MM.1S (cell line): ENCODE measurements around the gene BBX.

ENCODE experiments used
- DNase-seq: peaks from one replicate; pipeline ENCODE4 v3.0.0-alpha.2; 2015
- H2AFZ ChIP-seq: fragments of 300-600 bp; sonication (generic); 2 replicates; pipeline ENCODE4 v1.6.0; 2016; ENCODE audit warnings: antibody characterized with exemption, low read length
- H3F3A ChIP-seq: fragments of 300-600 bp; sonication (generic); 2 replicates; pipeline ENCODE4 v1.6.1; 2016; ENCODE audit warnings: mild to moderate bottlenecking, antibody characterized with exemption, low read length, moderate library complexity, mixed read lengths; ENCODE audit not compliant: insufficient read depth
- H3K27ac ChIP-seq: fragments of 300-600 bp; sonication (generic); 2 replicates; pipeline ENCODE4 v1.5.1; 2016; ENCODE audit warnings: mild to moderate bottlenecking, low read length
- H3K27me3 ChIP-seq: fragments of 300-600 bp; sonication (generic); replicated peaks from 2 replicates; pipeline ENCODE4 v1.6.0; 2016; ENCODE audit warnings: low read length; ENCODE audit not compliant: insufficient read depth
- H3K36me3 ChIP-seq: fragments of 300-600 bp; sonication (generic); replicated peaks from 2 replicates; pipeline ENCODE4 v1.6.1; 2016; ENCODE audit warnings: mild to moderate bottlenecking, low read length, mixed read lengths; ENCODE audit not compliant: insufficient read depth
- H3K4me1 ChIP-seq: fragments of 300-600 bp; sonication (generic); 2 replicates; pipeline ENCODE4 v1.6.1; 2016; ENCODE audit warnings: low read length, mixed read lengths
- H3K4me2 ChIP-seq: fragments of 300-600 bp; sonication (generic); 2 replicates; pipeline ENCODE4 v1.6.0; 2016; ENCODE audit warnings: low read depth, low read length
- H3K4me3 ChIP-seq: fragments of 300-600 bp; sonication (generic); 2 replicates; pipeline ENCODE4 v1.5.1; 2016; ENCODE audit warnings: low read length, mixed read lengths
- H3K79me2 ChIP-seq: fragments of 300-600 bp; sonication (generic); 2 replicates; pipeline ENCODE4 v1.6.1; 2016; ENCODE audit warnings: mixed run types, low read length, mixed read lengths
- H3K9ac ChIP-seq: fragments of 300-600 bp; sonication (generic); 2 replicates; pipeline ENCODE4 v1.6.1; 2016; ENCODE audit warnings: low read length, mixed read lengths
- H3K9me2 ChIP-seq: fragments of 300-600 bp; sonication (generic); replicated peaks from 2 replicates; pipeline ENCODE4 v1.6.1; 2016; ENCODE audit warnings: mild to moderate bottlenecking, low read length, mixed read lengths; ENCODE audit not compliant: insufficient read depth
- H3K9me3 ChIP-seq: fragments of 300-600 bp; sonication (generic); replicated peaks from 2 replicates; pipeline ENCODE4 v1.6.1; 2016; ENCODE audit warnings: mild to moderate bottlenecking, low read length, mixed read lengths; ENCODE audit not compliant: insufficient read depth
- H4K20me1 ChIP-seq: fragments of 300-600 bp; sonication (generic); 2 replicates; pipeline ENCODE4 v1.6.1; 2016; ENCODE audit warnings: mild to moderate bottlenecking, low read length, moderate library complexity, mixed read lengths; ENCODE audit not compliant: insufficient read depth
- EZH2 ChIP-seq: fragments of 300-600 bp; sonication (generic); optimal IDR thresholded peaks from 2 replicates; pipeline ENCODE3; 2017; ENCODE audit warnings: low read depth, mild to moderate bottlenecking, antibody characterized with exemption, low read length, mixed read lengths
- EZH2phosphoT487 ChIP-seq: fragments of 300-600 bp; sonication (generic); IDR thresholded peaks from 2 replicates; pipeline ENCODE4 v1.6.1; 2018; ENCODE audit warnings: antibody characterized with exemption, low read length
- TF ChIP-seq, protein P1 (sequence below): fragments of 300-600 bp; sonication (generic); IDR thresholded peaks from 2 replicates; pipeline ENCODE4 v1.5.1; 2016; ENCODE audit warnings: antibody characterized with exemption, low read length, mixed read lengths

The BBX gene

GRCh38 chr3:107753976-107754375, 231.2 kb downstream of the BBX start:
- Histone ChIP-seq H2AFZ (no peak overlapping the region), H3K27ac (no peak overlapping the region), H4K20me1 (no peaks in the 10 kb centered on the region), H3K4me1 (no peaks in the 10 kb centered on the region), H3K4me2 (no peak overlapping the region), H3K27me3 (no peaks in the 10 kb centered on the region), H3K9me2 (no peaks in the 10 kb centered on the region), H3K9me3 (no peaks in the 10 kb centered on the region), H3F3A (no peaks in the 10 kb centered on the region), H3K4me3 (no peak overlapping the region), H3K9ac (no peak overlapping the region), H3K79me2 (no peaks in the 10 kb centered on the region), H3K36me3 (no peaks in the 10 kb centered on the region)
- no peak for DNase-seq
- TF ChIP-seq, protein P1, sequence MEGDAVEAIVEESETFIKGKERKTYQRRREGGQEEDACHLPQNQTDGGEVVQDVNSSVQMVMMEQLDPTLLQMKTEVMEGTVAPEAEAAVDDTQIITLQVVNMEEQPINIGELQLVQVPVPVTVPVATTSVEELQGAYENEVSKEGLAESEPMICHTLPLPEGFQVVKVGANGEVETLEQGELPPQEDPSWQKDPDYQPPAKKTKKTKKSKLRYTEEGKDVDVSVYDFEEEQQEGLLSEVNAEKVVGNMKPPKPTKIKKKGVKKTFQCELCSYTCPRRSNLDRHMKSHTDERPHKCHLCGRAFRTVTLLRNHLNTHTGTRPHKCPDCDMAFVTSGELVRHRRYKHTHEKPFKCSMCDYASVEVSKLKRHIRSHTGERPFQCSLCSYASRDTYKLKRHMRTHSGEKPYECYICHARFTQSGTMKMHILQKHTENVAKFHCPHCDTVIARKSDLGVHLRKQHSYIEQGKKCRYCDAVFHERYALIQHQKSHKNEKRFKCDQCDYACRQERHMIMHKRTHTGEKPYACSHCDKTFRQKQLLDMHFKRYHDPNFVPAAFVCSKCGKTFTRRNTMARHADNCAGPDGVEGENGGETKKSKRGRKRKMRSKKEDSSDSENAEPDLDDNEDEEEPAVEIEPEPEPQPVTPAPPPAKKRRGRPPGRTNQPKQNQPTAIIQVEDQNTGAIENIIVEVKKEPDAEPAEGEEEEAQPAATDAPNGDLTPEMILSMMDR: no peak
- TF ChIP-seq EZH2: no peak

- Histone ChIP-seq H3K79me2 (no peaks in the 10 kb centered on the region), H3K4me2 (no peak overlapping the region), H3F3A (no peaks in the 10 kb centered on the region), H3K9me2 (no peaks in the 10 kb centered on the region), H3K27ac (no peak overlapping the region), H3K4me3 (no peak overlapping the region), H3K36me3 (no peaks in the 10 kb centered on the region), H3K9ac (no peak overlapping the region), H3K4me1 (no peaks in the 10 kb centered on the region), H3K27me3 (no peaks in the 10 kb centered on the region), H4K20me1 (no peaks in the 10 kb centered on the region), H3K9me3 (no peaks in the 10 kb centered on the region), H2AFZ (no peak overlapping the region)
- TF ChIP-seq EZH2phosphoT487 (no peak), EZH2 (no peak)
- TF ChIP-seq, protein P1: no peak
- no peak for DNase-seq
Measured at GRCh38 chr3:107756649-107757048, 233.9 kb downstream of the BBX start.

DNA sequence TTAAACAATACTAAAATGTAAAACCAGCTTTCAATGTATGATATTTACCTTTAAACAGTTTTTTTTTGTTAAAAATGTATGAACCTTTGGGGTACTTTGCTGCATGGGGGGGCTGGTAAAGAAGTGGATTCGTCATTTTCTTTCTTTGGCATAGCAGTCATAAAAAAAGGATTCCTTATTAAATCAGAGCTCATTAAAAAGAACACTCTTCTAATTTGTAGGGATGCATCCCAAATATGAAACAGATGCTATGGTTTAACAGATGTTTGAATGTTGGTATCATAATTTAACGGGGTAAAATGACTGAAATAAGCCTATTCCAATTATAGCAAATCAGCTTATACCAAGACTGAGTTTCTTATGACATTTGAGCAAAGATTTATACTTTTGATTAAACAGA, 234.4 kb downstream of the BBX start:
- H3K36me3 ChIP-seq: no peaks in the 10 kb centered on the region
- no peaks in the 10 kb centered on the region for H3F3A ChIP-seq
- H3K79me2 ChIP-seq: no peaks in the 10 kb centered on the region
- no peaks in the 10 kb centered on the region for H3K9me2 ChIP-seq
- H3K9me3 ChIP-seq: no peaks in the 10 kb centered on the region
- TF ChIP-seq EZH2phosphoT487 (no peak), EZH2 (no peak)
- TF ChIP-seq, protein P1: no peak
- H4K20me1 ChIP-seq: no peaks in the 10 kb centered on the region
- no peaks in the 10 kb centered on the region for H3K27me3 ChIP-seq
- H2AFZ ChIP-seq: no peak overlapping the region
- no peak overlapping the region for H3K27ac ChIP-seq
- no peak overlapping the region for H3K4me3 ChIP-seq
- no peak overlapping the region for H3K9ac ChIP-seq
- H3K4me1 ChIP-seq: no peaks in the 10 kb centered on the region
- no peak for DNase-seq
- H3K4me2 ChIP-seq: no peak overlapping the region
